H9 (cell line): ENCODE data around the gene TBC1D8. TPM values are rescaled to one million over a fixed set of nuclear protein-coding genes. Genes with fewer than 3 reads are reported as not detected.

ENCODE experiments used
- DNase-seq: peaks from one replicate; pipeline ENCODE4 v3.0.0-alpha.2; 2017
- H2AFZ ChIP-seq: one replicate; pipeline ENCODE4 v1.6.1; 2013; ENCODE audit warnings: mild to moderate bottlenecking, low read length, control low read depth, moderate library complexity
- H2AK5ac ChIP-seq: 2 replicates; pipeline ENCODE4 v1.6.1; 2013; ENCODE audit warnings: low read length, control low read depth, mixed read lengths; ENCODE audit not compliant: insufficient read length
- H2BK120ac ChIP-seq: one replicate; pipeline ENCODE4 v1.6.1; 2013; ENCODE audit warnings: low read depth, mild to moderate bottlenecking, low read length, control low read depth, inconsistent platforms; ENCODE audit not compliant: poor library complexity, severe bottlenecking
- H2BK12ac ChIP-seq: 2 replicates; pipeline ENCODE4 v1.6.1; 2013; ENCODE audit warnings: low read length, control low read depth, mixed read lengths, low read depth; ENCODE audit not compliant: insufficient read length
- H2BK15ac ChIP-seq: 2 replicates; pipeline ENCODE4 v1.6.1; 2013; ENCODE audit warnings: low read depth, low read length, control low read depth
- H2BK20ac ChIP-seq: one replicate; pipeline ENCODE4 v1.6.1; 2013; ENCODE audit warnings: low read depth, mild to moderate bottlenecking, low read length, control low read depth, inconsistent platforms; ENCODE audit not compliant: poor library complexity, severe bottlenecking
- H2BK5ac ChIP-seq: 2 replicates; pipeline ENCODE4 v1.6.1; 2013; ENCODE audit warnings: low read length, control low read depth, mixed read lengths; ENCODE audit not compliant: insufficient read length
- H3K14ac ChIP-seq: 2 replicates; pipeline ENCODE4 v1.6.1; 2013; ENCODE audit warnings: low read length, control low read depth; ENCODE audit not compliant: insufficient read depth
- H3K18ac ChIP-seq: 2 replicates; pipeline ENCODE4 v1.6.1; 2013; ENCODE audit warnings: low read depth, mild to moderate bottlenecking, mixed read lengths, low read length, control low read depth; ENCODE audit not compliant: insufficient read length
- H3K23ac ChIP-seq: 2 replicates; pipeline ENCODE4 v1.6.1; 2013; ENCODE audit warnings: low read length, control low read depth, mixed read lengths, low read depth; ENCODE audit not compliant: insufficient read length
- H3K23me2 ChIP-seq: 2 replicates; pipeline ENCODE4 v1.6.1; 2013; ENCODE audit warnings: low read depth, mild to moderate bottlenecking, mixed read lengths, low read length, control low read depth; ENCODE audit not compliant: insufficient read length, poor library complexity, severe bottlenecking
- H3K27ac ChIP-seq: 2 replicates; pipeline ENCODE4 v1.5.1; 2013; ENCODE audit warnings: low read length, control low read depth, mixed read lengths, low read depth; ENCODE audit not compliant: insufficient read length
- H3K27me3 ChIP-seq: 2 replicates; pipeline ENCODE4 v1.6.1; 2013; ENCODE audit warnings: low read length, control low read depth, inconsistent platforms; ENCODE audit not compliant: insufficient read depth
- H3K4ac ChIP-seq: 2 replicates; pipeline ENCODE4 v1.6.1; 2013; ENCODE audit warnings: low read depth, mild to moderate bottlenecking, control low read depth, inconsistent platforms, low read length, moderate library complexity
- H3K4me1 ChIP-seq: 2 replicates; pipeline ENCODE4 v1.6.1; 2013; ENCODE audit warnings: low read length, control low read depth, inconsistent platforms; ENCODE audit not compliant: insufficient read depth
- H3K4me2 ChIP-seq: 2 replicates; pipeline ENCODE4 v1.6.1; 2013; ENCODE audit warnings: low read length, control low read depth, mixed read lengths; ENCODE audit not compliant: insufficient read length, insufficient read depth
- H3K56ac ChIP-seq: 2 replicates; pipeline ENCODE4 v1.6.1; 2013; ENCODE audit warnings: low read depth, mild to moderate bottlenecking, mixed read lengths, low read length, control low read depth; ENCODE audit not compliant: insufficient read length
- H3K79me1 ChIP-seq: 2 replicates; pipeline ENCODE4 v1.6.1; 2013; ENCODE audit warnings: low read depth, mild to moderate bottlenecking, moderate library complexity, low read length, control low read depth, inconsistent platforms; ENCODE audit not compliant: insufficient read depth, poor library complexity, severe bottlenecking
- H3K79me2 ChIP-seq: 2 replicates; pipeline ENCODE4 v1.6.1; 2013; ENCODE audit warnings: low read length, control low read depth, inconsistent platforms; ENCODE audit not compliant: insufficient read depth
- H3K9ac ChIP-seq: 2 replicates; pipeline ENCODE4 v1.6.1; 2013; ENCODE audit warnings: low read length, control low read depth, mixed read lengths; ENCODE audit not compliant: insufficient read length; ENCODE audit errors: extremely low read depth
- H3K9me3 ChIP-seq: one replicate; pipeline ENCODE4 v1.6.1; 2013; ENCODE audit warnings: low read depth, low read length, inconsistent platforms; ENCODE audit not compliant: control insufficient read depth
- H3T11ph ChIP-seq: one replicate; pipeline ENCODE4 v1.6.1; 2013; ENCODE audit warnings: mild to moderate bottlenecking, low read length, control low read depth, inconsistent platforms
- H4K20me1 ChIP-seq: one replicate; pipeline ENCODE4 v1.6.1; 2013; ENCODE audit not compliant: control insufficient read depth, insufficient read length, insufficient read depth
- H4K5ac ChIP-seq: 2 replicates; pipeline ENCODE4 v1.6.1; 2013; ENCODE audit warnings: low read depth, mild to moderate bottlenecking, mixed read lengths, low read length, control low read depth; ENCODE audit not compliant: insufficient read length
- H4K8ac ChIP-seq: replicated peaks from 2 replicates; pipeline ENCODE4 v1.6.1; 2013; ENCODE audit warnings: low read length, control low read depth, mixed read lengths, low read depth; ENCODE audit not compliant: insufficient read length
- H4K91ac ChIP-seq: 2 replicates; pipeline ENCODE4 v1.6.1; 2013; ENCODE audit warnings: low read depth, mild to moderate bottlenecking, moderate library complexity, mixed read lengths, low read length, control low read depth; ENCODE audit not compliant: insufficient read length
- H3K27ac Mint-ChIP-seq, 3 experiments: 2 replicates in 2 of 3; 3 replicates in 1 of 3; pipeline ENCODE4 v1.8.0; 2020 to 2021; ENCODE audit warnings: mixed read lengths in 3 of 3, mild to moderate bottlenecking in 1 of 3, moderate library complexity in 1 of 3
- H3K27me3 Mint-ChIP-seq: 2 replicates; pipeline ENCODE4 v1.8.0; 2021; ENCODE audit warnings: low read depth, mild to moderate bottlenecking, moderate library complexity, mixed read lengths
- H3K36me3 Mint-ChIP-seq, 3 experiments: 2 replicates in 2 of 3; 3 replicates in 1 of 3; pipeline ENCODE4 v1.8.0; 2020 to 2021; ENCODE audit warnings: low read depth in 3 of 3, mixed read lengths in 3 of 3; ENCODE audit not compliant: insufficient read depth in 1 of 3
- H3K4me1 Mint-ChIP-seq, 2 experiments: 2 replicates each; pipeline ENCODE4 v1.8.0; 2020; ENCODE audit warnings: mixed read lengths in 2 of 2
- H3K4me3 Mint-ChIP-seq, 2 experiments: 2 replicates in 1 of 2; 3 replicates in 1 of 2; pipeline ENCODE4 v1.8.0; 2020 to 2021; ENCODE audit warnings: mild to moderate bottlenecking in 2 of 2, mixed read lengths in 2 of 2, moderate library complexity in 1 of 2
- H3K9me3 Mint-ChIP-seq, 2 experiments: 2 replicates in 1 of 2; 3 replicates in 1 of 2; pipeline ENCODE4 v1.8.0; 2020; ENCODE audit warnings: mild to moderate bottlenecking in 2 of 2, mixed read lengths in 2 of 2, moderate library complexity in 1 of 2
- CTCF ChIP-seq: fragments of 200-600 bp; sonication (generic); conservative IDR thresholded peaks from 3 replicates; pipeline ENCODE4 v1.8.0; 2021; ENCODE audit warnings: antibody characterized with exemption, mild to moderate bottlenecking
- WGBS: extraction: QIAGEN DNeasy Blood & Tissue Kit; methylation state at CpG from one replicate; pipeline ENCODE4 v1.1.7; 2013; ENCODE audit warnings: missing lambda C conversion rate, low lambda C conversion rate, mixed read lengths; ENCODE audit not compliant: insufficient read length; ENCODE audit errors: extremely low coverage; 5-methylcytosine and 5-hydroxymethylcytosine counted together
- total RNA-seq: library from RNA; stranded (reverse); gene quantifications from 2 replicates; pipeline ENCODE4 v1.2.1, GENCODE V29; 2021

Gene TBC1D8
- total RNA-seq, 1 experiment from 2014 or later, result 16.6 TPM

GRCh38 chr2:101153077-101153707 is 2.0 kb upstream of the TBC1D8 start:
- no CpG with 5 or more reads among the region's 9 CpGs for WGBS
- Mint-ChIP-seq H3K36me3 (no peaks in the 10 kb centered on the region), H3K9me3 (no peaks in the 10 kb centered on the region), H3K27me3 (peaks cover 18% of the 10 kb centered on the region), H3K4me1 (peaks cover 36 to 38% of the 10 kb centered on the region in 2 experiments), H3K4me3 (peak overlapping the region in 1 of 2 experiments; percentile 83; a peak in 2 of 5 replicates), H3K27ac (no peak overlapping the region)
- H2BK120ac ChIP-seq, result no peak overlapping the region
- no peak overlapping the region for H3K18ac ChIP-seq
- H3K27me3 ChIP-seq, result no peaks in the 10 kb centered on the region; the same call in 1 of the 2 replicates
- no peak overlapping the region for H3T11ph ChIP-seq
- no peak overlapping the region for H2BK15ac ChIP-seq
- no peak overlapping the region for H2AFZ ChIP-seq
- H2AK5ac ChIP-seq, result no peak overlapping the region
- H3K4me2 ChIP-seq, result no peak overlapping the region
- no peak overlapping the region for H3K27ac ChIP-seq
- H2BK20ac ChIP-seq, result no peak overlapping the region
- H2BK5ac ChIP-seq, result no peak overlapping the region
- H4K91ac ChIP-seq, result no peak overlapping the region
- H3K9me3 ChIP-seq, result no peaks in the 10 kb centered on the region
- H3K4me1 ChIP-seq, result peaks cover 3% of the 10 kb centered on the region; the same call in 1 of the 2 replicates
- no peak overlapping the region for H3K4ac ChIP-seq
- no peak overlapping the region for H3K9ac ChIP-seq
- H4K20me1 ChIP-seq, result no peaks in the 10 kb centered on the region
- no peak for TF ChIP-seq CTCF
- peaks cover 5% of the 10 kb centered on the region; the same call in 1 of the 2 replicates for H3K79me2 ChIP-seq
- H2BK12ac ChIP-seq, result no peak overlapping the region
- DNase-seq, result no peak
- no peak overlapping the region for H3K14ac ChIP-seq
- no peak overlapping the region for H3K56ac ChIP-seq
- no peaks in the 10 kb centered on the region for H3K79me1 ChIP-seq
- H4K5ac ChIP-seq, result no peak overlapping the region
- H4K8ac ChIP-seq, result no peak overlapping the region
- no peak overlapping the region for H3K23ac ChIP-seq
- peaks cover 19% of the 10 kb centered on the region for H3K23me2 ChIP-seq
